ENCODE data around the gene RAB29. TPM values are rescaled to one million over a fixed set of nuclear protein-coding genes. Genes with fewer than 3 reads are reported as not detected.

RAB29 gene
- total and polyA plus RNA-seq, 9 of the 15 experiments (the other 6 are each of a cell fraction or from before 2014, with no cell fraction given), result 6.3 to 17.6 (median 8.0) TPM

DNA sequence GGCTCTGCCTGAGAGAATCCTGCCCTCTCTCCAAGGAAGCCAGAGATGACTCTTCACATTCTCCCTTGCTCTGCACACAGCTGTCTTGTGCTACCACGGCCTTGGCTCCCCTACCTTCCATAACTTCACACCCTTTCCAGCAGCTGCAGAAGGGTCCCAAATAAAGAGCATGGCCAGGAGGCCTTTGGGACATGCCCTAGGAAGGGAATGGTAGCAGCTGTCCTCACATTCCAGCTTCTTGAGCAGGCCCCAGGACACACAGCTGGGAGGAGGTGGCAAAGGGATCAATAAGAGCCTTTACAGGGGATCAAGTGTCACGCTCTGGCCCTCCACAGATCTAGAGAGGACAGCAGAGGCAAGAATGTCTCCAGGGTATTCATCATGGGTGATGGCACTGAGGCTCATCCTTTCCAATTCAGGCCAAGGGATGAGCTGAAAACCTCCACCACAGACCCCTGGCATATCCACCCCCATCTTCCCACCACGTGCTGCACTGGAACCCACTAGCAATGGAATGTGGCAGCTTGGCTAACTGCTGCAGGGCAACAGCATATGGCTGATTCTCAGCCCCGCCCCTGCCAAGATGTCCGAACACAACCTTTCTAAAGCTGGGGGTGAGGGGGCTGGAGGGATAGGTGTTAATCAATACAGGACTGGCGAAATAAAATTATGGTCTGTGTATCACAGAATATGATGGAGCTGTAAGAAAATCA lies 17.8 kb upstream of the RAB29 start (continued):
- no peak for TF ChIP-seq ZNF592 (IDR thresholded peaks at IDR 0.05)
- TF ChIP-seq, protein P1, sequence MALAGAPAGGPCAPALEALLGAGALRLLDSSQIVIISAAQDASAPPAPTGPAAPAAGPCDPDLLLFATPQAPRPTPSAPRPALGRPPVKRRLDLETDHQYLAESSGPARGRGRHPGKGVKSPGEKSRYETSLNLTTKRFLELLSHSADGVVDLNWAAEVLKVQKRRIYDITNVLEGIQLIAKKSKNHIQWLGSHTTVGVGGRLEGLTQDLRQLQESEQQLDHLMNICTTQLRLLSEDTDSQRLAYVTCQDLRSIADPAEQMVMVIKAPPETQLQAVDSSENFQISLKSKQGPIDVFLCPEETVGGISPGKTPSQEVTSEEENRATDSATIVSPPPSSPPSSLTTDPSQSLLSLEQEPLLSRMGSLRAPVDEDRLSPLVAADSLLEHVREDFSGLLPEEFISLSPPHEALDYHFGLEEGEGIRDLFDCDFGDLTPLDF (CRISPR knock-in tag; IDR thresholded peaks at IDR 0.05), result no peak
- no peak for TF ChIP-seq HNRNPK (IDR thresholded peaks at IDR 0.05; ENCODE audit: low read depth, low read length, poor library complexity, severe bottlenecking)
- no peak for TF ChIP-seq SMAD4 (CRISPR knock-in tag; conservative IDR thresholded peaks at IDR 0.05)
- TF ChIP-seq RB1 (IDR thresholded peaks at IDR 0.05; ENCODE audit: low read depth), result no peak
- TF ChIP-seq MXD1 (CRISPR knock-in tag; IDR thresholded peaks at IDR 0.05; ENCODE audit: borderline replicate concordance, poor library complexity, severe bottlenecking), result no peak

Data from K562 (cell line).